Upper lobe of right lung (tissue), 1 donor: ENCODE measurements around the gene ZBTB14. TPM values are rescaled to one million over a fixed set of nuclear protein-coding genes. Genes with fewer than 3 reads are reported as not detected.

Experiments
- ATAC-seq: fragments of 200-7000 bp; cut with Tn5 transposase; one replicate; pipeline ENCODE4 v1.9.1; 2020; ENCODE audit warnings: mild to moderate bottlenecking, moderate library complexity
- DNase-seq: peaks from one replicate; pipeline ENCODE4 v3.0.0-alpha.2; 2020
- H3K27ac ChIP-seq: fragments of 200-600 bp; one replicate; pipeline ENCODE4 v1.8.0; 2022
- H3K27me3 ChIP-seq: fragments of 200-600 bp; one replicate; pipeline ENCODE4 v1.8.0; 2022; ENCODE audit warnings: mild to moderate bottlenecking
- H3K36me3 ChIP-seq: fragments of 200-600 bp; one replicate; pipeline ENCODE4 v1.8.0; 2022
- H3K4me1 ChIP-seq: fragments of 200-600 bp; one replicate; pipeline ENCODE4 v1.8.0; 2022
- H3K4me3 ChIP-seq: fragments of 200-600 bp; one replicate; pipeline ENCODE4 v1.8.0; 2022; ENCODE audit warnings: mild to moderate bottlenecking
- H3K9me3 ChIP-seq: fragments of 200-600 bp; one replicate; pipeline ENCODE4 v1.8.0; 2022
- intact Hi-C: fragments of 100-400 bp; cut with DNase I; formaldehyde crosslinking; loops from one replicate; pipeline ENCODE4 v1.11.0; 2022
- total RNA-seq: library from RNA; stranded (reverse); fragmentation: NEBNext Ultra II Directional; extraction: Animal tissue kit (Norgen Biotek cat#: 25700); gene quantifications from one replicate; pipeline ENCODE4 v1.2.1, GENCODE V29; 2021
- TF ChIP-seq, protein P1 (sequence below): fragments of 200-600 bp; IDR thresholded peaks from one replicate; pipeline ENCODE4 v1.8.0; 2022; ENCODE audit warnings: antibody characterized with exemption
- donor health status: DM: no; HTN: yes; CAD: no; lungs with severe emphysema.

Gene ZBTB14
- total RNA-seq, 1 donor from 2014 or later = 13.4 TPM

DNA sequence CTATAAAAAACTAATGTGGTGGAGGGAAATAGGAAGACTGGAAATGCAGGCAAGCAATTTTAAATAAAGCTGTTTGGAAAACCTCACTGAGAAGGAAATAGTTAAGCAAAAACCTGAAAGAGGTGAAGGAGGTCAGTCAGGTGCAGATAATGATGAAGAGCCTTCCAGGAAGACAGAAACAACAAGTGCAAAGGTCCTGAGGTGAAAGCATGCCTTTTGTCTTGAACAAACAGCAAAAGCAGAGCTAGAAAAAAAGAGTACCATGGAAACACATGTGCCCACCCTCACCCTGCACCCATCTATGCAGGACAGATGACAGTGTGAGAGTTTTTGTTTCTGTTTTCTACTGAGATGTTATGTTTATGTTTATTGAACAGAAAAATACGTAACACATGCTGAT is 8.1 kb upstream of the ZBTB14 start:
- no peaks in the 10 kb centered on the region for H3K9me3 ChIP-seq
- ATAC-seq (no peak), DNase-seq (no peak)
- H3K27ac ChIP-seq = no peak overlapping the region
- no peaks in the 10 kb centered on the region for H3K36me3 ChIP-seq
- intact Hi-C loops = no loop called here
- no peaks in the 10 kb centered on the region for H3K4me1 ChIP-seq
- TF ChIP-seq, protein P1, sequence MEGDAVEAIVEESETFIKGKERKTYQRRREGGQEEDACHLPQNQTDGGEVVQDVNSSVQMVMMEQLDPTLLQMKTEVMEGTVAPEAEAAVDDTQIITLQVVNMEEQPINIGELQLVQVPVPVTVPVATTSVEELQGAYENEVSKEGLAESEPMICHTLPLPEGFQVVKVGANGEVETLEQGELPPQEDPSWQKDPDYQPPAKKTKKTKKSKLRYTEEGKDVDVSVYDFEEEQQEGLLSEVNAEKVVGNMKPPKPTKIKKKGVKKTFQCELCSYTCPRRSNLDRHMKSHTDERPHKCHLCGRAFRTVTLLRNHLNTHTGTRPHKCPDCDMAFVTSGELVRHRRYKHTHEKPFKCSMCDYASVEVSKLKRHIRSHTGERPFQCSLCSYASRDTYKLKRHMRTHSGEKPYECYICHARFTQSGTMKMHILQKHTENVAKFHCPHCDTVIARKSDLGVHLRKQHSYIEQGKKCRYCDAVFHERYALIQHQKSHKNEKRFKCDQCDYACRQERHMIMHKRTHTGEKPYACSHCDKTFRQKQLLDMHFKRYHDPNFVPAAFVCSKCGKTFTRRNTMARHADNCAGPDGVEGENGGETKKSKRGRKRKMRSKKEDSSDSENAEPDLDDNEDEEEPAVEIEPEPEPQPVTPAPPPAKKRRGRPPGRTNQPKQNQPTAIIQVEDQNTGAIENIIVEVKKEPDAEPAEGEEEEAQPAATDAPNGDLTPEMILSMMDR = no peak
- H3K27me3 ChIP-seq = no peaks in the 10 kb centered on the region
- no peak overlapping the region for H3K4me3 ChIP-seq

DNA sequence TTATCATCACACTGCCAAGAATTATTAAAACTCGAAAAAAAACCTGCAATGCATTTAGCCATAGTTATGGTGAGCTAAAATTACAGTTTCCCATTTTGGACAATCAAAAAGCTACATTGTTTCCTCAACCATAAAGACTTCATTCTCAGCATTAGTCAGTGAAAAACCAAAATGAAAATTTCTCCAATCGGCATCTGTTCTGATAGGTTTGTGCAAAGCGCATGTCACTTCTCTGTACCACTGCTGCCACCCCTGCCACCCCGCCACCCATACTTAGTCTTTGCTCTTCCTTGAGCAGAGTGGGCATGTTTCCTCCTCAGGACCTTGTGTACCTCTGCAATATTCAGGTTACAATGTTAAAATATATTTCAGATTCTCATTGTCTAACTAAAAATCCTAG is 7.1 kb upstream of the ZBTB14 start:
- DNase-seq (no peak), ATAC-seq (no peak)
- TF ChIP-seq, protein P1 = no peak
- no peaks in the 10 kb centered on the region for H3K4me1 ChIP-seq
- H3K27ac ChIP-seq = no peak overlapping the region
- no peak overlapping the region for H3K4me3 ChIP-seq
- H3K27me3 ChIP-seq = no peaks in the 10 kb centered on the region
- no peaks in the 10 kb centered on the region for H3K36me3 ChIP-seq
- intact Hi-C loops = no loop called here
- no peaks in the 10 kb centered on the region for H3K9me3 ChIP-seq

DNA sequence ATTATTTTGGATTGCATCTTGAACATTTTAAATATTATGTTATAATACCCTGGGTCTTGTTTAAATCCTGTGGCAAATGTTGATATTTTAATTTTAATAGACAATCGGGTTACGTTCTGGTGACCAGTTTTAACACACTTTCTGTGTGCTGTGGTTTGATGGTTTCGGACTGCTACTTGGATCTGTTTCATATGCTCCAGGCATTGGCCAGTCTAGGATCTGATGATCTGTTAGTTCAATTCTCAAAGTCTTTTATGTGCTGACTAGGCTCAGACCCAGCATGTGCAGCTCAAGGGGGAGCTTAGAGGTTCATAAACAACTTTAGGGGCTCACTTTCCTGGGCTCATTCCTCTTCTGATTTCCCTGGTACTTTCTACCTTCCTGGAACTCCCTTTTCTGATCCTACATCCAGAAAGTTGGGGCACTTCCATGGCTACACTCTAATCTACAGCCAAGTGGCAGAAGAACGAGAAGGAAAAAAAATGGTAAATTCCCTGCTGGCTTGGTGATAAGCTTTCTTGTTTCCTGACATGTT is 5.0 kb upstream of the ZBTB14 start:
- Histone ChIP-seq H3K27ac (no peak overlapping the region), H3K4me1 (peaks cover 5% of the 10 kb centered on the region), H3K4me3 (no peak overlapping the region), H3K9me3 (no peaks in the 10 kb centered on the region), H3K36me3 (no peaks in the 10 kb centered on the region), H3K27me3 (no peaks in the 10 kb centered on the region)
- intact Hi-C loops = no loop called here
- ATAC-seq = no peak
- TF ChIP-seq, protein P1 = no peak
- no peak for DNase-seq

DNA sequence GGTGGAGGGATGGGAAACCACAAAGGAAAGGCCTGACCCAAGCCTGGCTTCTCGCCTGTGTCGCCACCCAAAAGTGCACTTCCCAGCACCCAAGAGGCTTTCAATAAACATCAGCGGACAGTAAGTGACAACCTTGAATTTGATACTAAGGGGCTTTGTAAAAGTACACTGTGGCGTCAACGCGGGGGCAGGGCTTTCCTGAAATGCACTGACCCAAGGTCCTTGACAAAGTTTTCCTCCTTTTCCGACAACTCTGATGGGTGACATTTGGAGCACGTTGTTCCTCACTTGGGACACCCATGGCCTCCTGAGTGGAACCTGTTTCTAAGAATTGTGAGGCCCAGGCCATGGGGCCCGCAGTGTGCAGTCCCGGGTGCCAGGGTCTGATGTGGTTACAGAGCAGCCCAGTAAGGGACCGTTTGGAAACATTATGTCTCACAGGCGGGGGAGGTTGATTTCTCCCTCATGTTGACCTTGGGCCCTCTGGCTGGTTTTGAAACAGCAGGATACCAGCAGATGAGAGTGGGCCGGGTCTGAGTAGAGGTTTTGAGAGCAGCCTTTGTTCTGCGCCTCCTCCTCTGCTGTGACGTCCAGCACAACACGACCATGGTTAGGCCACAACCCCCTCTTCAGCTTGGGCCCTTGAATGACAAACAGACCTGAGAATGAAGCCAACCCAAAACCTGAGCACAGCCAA is 2.8 kb upstream of the ZBTB14 start:
- intact Hi-C loops = no loop called here

DNA sequence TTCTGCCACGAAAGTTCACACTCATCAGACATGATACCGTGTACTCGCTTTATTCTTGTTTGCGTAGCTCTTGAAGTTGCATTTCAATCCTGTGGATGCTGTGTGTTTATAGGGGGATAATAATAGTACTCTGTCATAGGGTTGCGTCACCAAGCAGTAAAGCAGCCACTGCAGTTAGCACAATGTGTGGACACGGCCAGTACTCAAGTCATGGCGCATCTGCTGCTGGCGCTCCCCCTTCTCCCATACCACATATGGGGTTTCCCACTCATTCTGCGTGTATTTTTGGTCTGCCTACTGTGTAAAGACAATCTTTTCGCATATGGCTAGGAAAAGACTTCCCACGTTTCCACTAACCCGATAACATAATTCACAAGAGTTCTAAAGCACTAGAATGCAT is 2.1 kb upstream of the ZBTB14 start:
- TF ChIP-seq, protein P1 = no peak
- Histone ChIP-seq H3K4me1 (peaks cover 13% of the 10 kb centered on the region), H3K36me3 (peaks cover 3% of the 10 kb centered on the region), H3K27me3 (no peaks in the 10 kb centered on the region), H3K9me3 (no peaks in the 10 kb centered on the region), H3K4me3 (no peak overlapping the region), H3K27ac (peak overlapping the region; percentile 99)
- intact Hi-C loops = no loop called here
- DNase-seq = no peak
- no peak for ATAC-seq

More for the DNA sequence above, 2.8 kb upstream of the ZBTB14 start:
- peaks cover 13% of the 10 kb centered on the region for H3K4me1 ChIP-seq
- ATAC-seq (no peak), DNase-seq (no peak)
- TF ChIP-seq, protein P1 = no peak
- no peak overlapping the region for H3K4me3 ChIP-seq
- no peaks in the 10 kb centered on the region for H3K36me3 ChIP-seq
- H3K9me3 ChIP-seq = no peaks in the 10 kb centered on the region
- H3K27me3 ChIP-seq = no peaks in the 10 kb centered on the region
- no peak overlapping the region for H3K27ac ChIP-seq
